Activated CD4-positive, alpha-beta T cell treated with anti-CD3 and anti-CD28 coated beads, Interleukin-2, amount 50 U/mL, for 4 hours (primary cell): Measurements from ENCODE around the gene MED27.

Experiments used
- DNase-seq, 2 experiments: peaks; one replicate each; pipeline ENCODE4 v3.0.0-alpha.2; 2020

The MED27 gene

GRCh38 chr9:132079391-132080091 lies at the start of gene MED27:
MED27 (minus strand) TSS chr9:132079867; CDS start chr9:132079844, 23 bp downstream.
- DNase-seq = peak; percentile 92 to 94

- no peak for DNase-seq
These were observed 48.3 kb upstream of the MED27 start for GRCh38 chr9:132127888-132128534.

GRCh38 chr9:132126680-132127236 lies 47.1 kb upstream of the MED27 start:
- DNase-seq = no peak

- DNase-seq = peak in 1 of 2 experiments; percentile 6
These were observed 46.4 kb upstream of the MED27 start for GRCh38 chr9:132125944-132126679.

GRCh38 chr9:132125361-132125760 lies 45.7 kb upstream of the MED27 start:
- no peak for DNase-seq

GRCh38 chr9:132124800-132125199 lies 45.1 kb upstream of the MED27 start:
- no peak for DNase-seq

GRCh38 chr9:132121021-132121420 lies 41.4 kb upstream of the MED27 start:
- no peak for DNase-seq

GRCh38 chr9:132117694-132118093 lies 38.0 kb upstream of the MED27 start:
- no peak for DNase-seq

- no peak for DNase-seq
These were observed 36.9 kb upstream of the MED27 start for GRCh38 chr9:132116583-132116982.

GRCh38 chr9:132114102-132114707 lies 34.5 kb upstream of the MED27 start:
- no peak for DNase-seq

- DNase-seq = no peak
These were observed 29.6 kb upstream of the MED27 start for GRCh38 chr9:132109291-132109690.

GRCh38 chr9:132108728-132109127 lies 29.1 kb upstream of the MED27 start:
- DNase-seq = no peak

- no peak for DNase-seq
These were observed 20.2 kb upstream of the MED27 start for GRCh38 chr9:132099741-132100407.

GRCh38 chr9:132099167-132099566 lies 19.5 kb upstream of the MED27 start:
- no peak for DNase-seq

- no peak for DNase-seq
These were observed 14.7 kb upstream of the MED27 start for GRCh38 chr9:132094314-132094791.

GRCh38 chr9:132090771-132091170 lies 11.1 kb upstream of the MED27 start:
- no peak for DNase-seq

GRCh38 chr9:132087438-132088030 lies 7.9 kb upstream of the MED27 start:
- DNase-seq = no peak

- no peak for DNase-seq
These were observed 2.5 kb upstream of the MED27 start for GRCh38 chr9:132082188-132082587.

GRCh38 chr9:132078699-132079356 lies 839 bp downstream of the MED27 start:
- DNase-seq = no peak

GRCh38 chr9:132077881-132078698 lies 1.6 kb downstream of the MED27 start:
- peak; percentile 22 to 25 for DNase-seq
